GM12801 (cell line): Measurements from ENCODE around the gene SUGCT.

ENCODE experiments used
- CTCF ChIP-seq: IDR thresholded peaks from one replicate; pipeline ENCODE4 v1.5.1; 2011; ENCODE audit warnings: control low read depth; ENCODE audit not compliant: insufficient read length; ENCODE audit errors: extremely low read depth

SUGCT gene

GRCh38 chr7:40733578-40733977 is 598.8 kb downstream of the SUGCT start:
- TF ChIP-seq CTCF = no peak

GRCh38 chr7:40739257-40739656 is 604.5 kb downstream of the SUGCT start:
- TF ChIP-seq CTCF = no peak

GRCh38 chr7:40742270-40742669 is 607.5 kb downstream of the SUGCT start:
- TF ChIP-seq CTCF = no peak

- no peak for TF ChIP-seq CTCF
These were observed 612.2 kb downstream of the SUGCT start for GRCh38 chr7:40746841-40747556.

- TF ChIP-seq CTCF = no peak
These were observed 613.1 kb downstream of the SUGCT start for GRCh38 chr7:40747856-40748255.

- no peak for TF ChIP-seq CTCF
These were observed 615.1 kb downstream of the SUGCT start for GRCh38 chr7:40749877-40750276.

GRCh38 chr7:40753455-40753854 is 618.6 kb downstream of the SUGCT start:
- TF ChIP-seq CTCF = no peak

- no peak for TF ChIP-seq CTCF
These were observed 620.6 kb downstream of the SUGCT start for GRCh38 chr7:40755438-40755837.
